ENCODE results near the gene CBR1. TPM values are rescaled to one million over a fixed set of nuclear protein-coding genes. Genes with fewer than 3 reads are reported as not detected.

The CBR1 gene
- polyA plus RNA-seq, 1 donor (not counting 4 experiments of a cell fraction or from before 2014, with no cell fraction given), result 207 TPM

DNA sequence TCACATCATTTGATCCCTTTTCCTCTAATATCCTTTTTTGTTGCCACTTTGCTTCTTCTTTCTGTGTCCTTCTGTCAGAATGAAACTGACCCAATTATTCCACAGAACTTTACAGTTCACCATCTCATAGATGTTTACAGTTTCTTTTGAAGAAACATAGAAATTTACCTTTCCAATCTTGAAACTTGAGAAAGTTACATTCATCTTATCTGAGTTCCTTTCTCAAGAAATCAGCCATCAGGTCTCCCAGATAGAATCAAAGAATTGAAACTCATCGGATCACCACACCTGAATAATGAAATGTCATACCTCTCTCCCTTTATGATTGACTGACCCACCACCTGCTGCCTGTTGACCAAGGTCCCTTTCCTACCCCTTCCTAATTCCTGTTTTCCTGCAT, 23.7 kb downstream of the CBR1 start:
- H3K27me3 ChIP-seq (ENCODE audit: control insufficient read depth, extremely low read depth, insufficient read depth, low read length), result no peaks in the 10 kb centered on the region
- H3K36me3 ChIP-seq (ENCODE audit: control insufficient read depth in 2 of 2, extremely low read depth in 1 of 2, insufficient read depth in 2 of 2, low read length in 2 of 2), result no peaks in the 10 kb centered on the region
- FAIRE-seq (peak; percentile 13), DNase-seq (ENCODE audit: low read depth, low spot score) (no peak)
- TF ChIP-seq, protein P1, sequence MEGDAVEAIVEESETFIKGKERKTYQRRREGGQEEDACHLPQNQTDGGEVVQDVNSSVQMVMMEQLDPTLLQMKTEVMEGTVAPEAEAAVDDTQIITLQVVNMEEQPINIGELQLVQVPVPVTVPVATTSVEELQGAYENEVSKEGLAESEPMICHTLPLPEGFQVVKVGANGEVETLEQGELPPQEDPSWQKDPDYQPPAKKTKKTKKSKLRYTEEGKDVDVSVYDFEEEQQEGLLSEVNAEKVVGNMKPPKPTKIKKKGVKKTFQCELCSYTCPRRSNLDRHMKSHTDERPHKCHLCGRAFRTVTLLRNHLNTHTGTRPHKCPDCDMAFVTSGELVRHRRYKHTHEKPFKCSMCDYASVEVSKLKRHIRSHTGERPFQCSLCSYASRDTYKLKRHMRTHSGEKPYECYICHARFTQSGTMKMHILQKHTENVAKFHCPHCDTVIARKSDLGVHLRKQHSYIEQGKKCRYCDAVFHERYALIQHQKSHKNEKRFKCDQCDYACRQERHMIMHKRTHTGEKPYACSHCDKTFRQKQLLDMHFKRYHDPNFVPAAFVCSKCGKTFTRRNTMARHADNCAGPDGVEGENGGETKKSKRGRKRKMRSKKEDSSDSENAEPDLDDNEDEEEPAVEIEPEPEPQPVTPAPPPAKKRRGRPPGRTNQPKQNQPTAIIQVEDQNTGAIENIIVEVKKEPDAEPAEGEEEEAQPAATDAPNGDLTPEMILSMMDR (optimal IDR thresholded peaks at IDR 0.05 in 1 of 3, IDR thresholded peaks at IDR 0.05 in 1 of 3, conservative IDR thresholded peaks at IDR 0.05 in 1 of 3; ENCODE audit: extremely low read depth in 1 of 3, insufficient read depth in 2 of 3, low read length in 3 of 3), result no peak
- TF ChIP-seq EZH2 (IDR thresholded peaks at IDR 0.05; ENCODE audit: low read length), result no peak
- H3K4me2 ChIP-seq (ENCODE audit: control insufficient read depth, extremely low read depth, insufficient read depth, low read depth, low read length), result no peak overlapping the region
- dilution Hi-C loops (cut with MboI; ENCODE audit: extremely low pct_ligation_motif_present, low sequenced_read_pairs), result no loop called here
- peaks cover 11% of the 10 kb centered on the region for H3K9me3 ChIP-seq (ENCODE audit: control insufficient read depth, low read depth, low read length)
- no peak overlapping the region for H3K27ac ChIP-seq (ENCODE audit: control insufficient read depth, insufficient read depth, low read length)
- H3K79me2 ChIP-seq (ENCODE audit: control insufficient read depth, insufficient read depth, low read length), result no peaks in the 10 kb centered on the region
- no peak overlapping the region for H3K4me3 ChIP-seq (ENCODE audit: control insufficient read depth in 2 of 3, extremely low read depth in 1 of 3, insufficient read depth in 2 of 3, low read depth in 1 of 3, low read length in 3 of 3)
- H3K9ac ChIP-seq (ENCODE audit: control insufficient read depth, extremely low read depth, insufficient read depth, low read length), result no peak overlapping the region
- H2AFZ ChIP-seq (ENCODE audit: control insufficient read depth, low read length), result no peak overlapping the region
- H4K20me1 ChIP-seq (ENCODE audit: control insufficient read depth, extremely low read depth, insufficient read depth, low read length), result no peaks in the 10 kb centered on the region
- H3K9me1 ChIP-seq (ENCODE audit: control insufficient read depth, extremely low read depth, insufficient read depth, low read length), result no peaks in the 10 kb centered on the region
- peaks cover 35% of the 10 kb centered on the region for H3K4me1 ChIP-seq (ENCODE audit: control insufficient read depth, extremely low read depth, insufficient read depth, low read length)

DNA sequence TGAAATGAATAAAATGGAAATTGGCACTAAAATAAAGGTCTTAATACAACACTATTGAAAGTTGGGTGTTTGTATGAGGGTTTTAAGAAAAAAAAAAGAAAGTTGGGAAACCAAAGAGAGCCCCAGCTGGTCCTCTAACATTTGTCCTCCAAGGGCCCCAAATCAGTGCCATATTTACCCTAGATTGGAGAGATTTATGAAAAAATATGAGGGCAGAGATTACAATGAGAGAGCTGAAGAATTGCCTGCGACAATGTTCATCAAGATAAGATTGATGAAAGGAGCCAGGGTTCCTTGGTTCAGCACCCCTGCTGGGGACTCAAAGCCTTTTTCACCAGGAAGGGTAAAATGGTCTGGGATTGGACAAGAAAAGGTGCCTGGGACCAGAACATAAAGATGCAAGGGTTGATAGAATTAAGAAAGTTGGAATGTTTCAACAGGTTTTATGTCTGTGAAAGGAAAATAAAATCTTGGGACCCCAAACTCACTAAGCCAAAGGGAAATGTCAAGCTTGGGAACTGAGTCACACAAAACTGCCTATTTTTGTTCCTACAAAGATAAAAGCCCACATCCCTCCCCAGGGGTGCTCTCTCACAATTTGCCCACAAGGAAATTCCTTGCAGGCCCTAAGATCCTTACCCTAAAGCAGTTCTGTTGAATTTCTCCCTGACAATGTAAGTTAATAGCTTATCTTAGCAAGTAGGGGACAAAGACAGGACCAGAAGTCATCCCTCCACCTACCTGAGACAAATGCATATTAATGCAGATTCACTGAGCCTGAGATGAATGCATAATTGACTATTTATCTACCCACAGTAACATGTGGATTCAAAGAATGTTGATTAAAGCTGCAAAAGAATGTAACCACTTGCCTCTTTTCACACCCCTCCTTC, 26.8 kb downstream of the CBR1 start:
- Histone ChIP-seq H4K20me1 (ENCODE audit: control insufficient read depth, extremely low read depth, insufficient read depth, low read length) (no peaks in the 10 kb centered on the region), H3K9me1 (ENCODE audit: control insufficient read depth, extremely low read depth, insufficient read depth, low read length) (no peaks in the 10 kb centered on the region), H3K27me3 (ENCODE audit: control insufficient read depth, extremely low read depth, insufficient read depth, low read length) (no peaks in the 10 kb centered on the region), H3K79me2 (ENCODE audit: control insufficient read depth, insufficient read depth, low read length) (no peaks in the 10 kb centered on the region), H3K4me1 (ENCODE audit: control insufficient read depth, extremely low read depth, insufficient read depth, low read length) (peaks cover 17% of the 10 kb centered on the region), H2AFZ (ENCODE audit: control insufficient read depth, low read length) (peak overlapping the region; percentile 58), H3K9me3 (ENCODE audit: control insufficient read depth, low read depth, low read length) (peaks cover 11% of the 10 kb centered on the region), H3K9ac (ENCODE audit: control insufficient read depth, extremely low read depth, insufficient read depth, low read length) (no peak overlapping the region), H3K36me3 (ENCODE audit: control insufficient read depth in 2 of 2, extremely low read depth in 1 of 2, insufficient read depth in 2 of 2, low read length in 2 of 2) (no peaks in the 10 kb centered on the region), H3K27ac (ENCODE audit: control insufficient read depth, insufficient read depth, low read length) (no peak overlapping the region), H3K4me2 (ENCODE audit: control insufficient read depth, extremely low read depth, insufficient read depth, low read depth, low read length) (peak overlapping the region; percentile 8), H3K4me3 (ENCODE audit: control insufficient read depth in 2 of 3, extremely low read depth in 1 of 3, insufficient read depth in 2 of 3, low read depth in 1 of 3, low read length in 3 of 3) (no peak overlapping the region)
- DNase-seq (ENCODE audit: low read depth, low spot score) (no peak), FAIRE-seq (no peak)
- dilution Hi-C loops (cut with MboI; ENCODE audit: extremely low pct_ligation_motif_present, low sequenced_read_pairs), result no loop called here
- TF ChIP-seq EZH2 (IDR thresholded peaks at IDR 0.05; ENCODE audit: low read length), result no peak
- TF ChIP-seq, protein P1 (optimal IDR thresholded peaks at IDR 0.05 in 1 of 3, IDR thresholded peaks at IDR 0.05 in 1 of 3, conservative IDR thresholded peaks at IDR 0.05 in 1 of 3; ENCODE audit: extremely low read depth in 1 of 3, insufficient read depth in 2 of 3, low read length in 3 of 3), result no peak

All from keratinocyte (primary cell).